Muscle of leg (tissue), 11 donors: ENCODE data around the gene FAHD1. TPM values are rescaled to one million over a fixed set of nuclear protein-coding genes. Genes with fewer than 3 reads are reported as not detected.

ENCODE experiments used
- DNase-seq: peaks from one replicate; pipeline ENCODE4 v3.0.0; 2013
- H3K27ac ChIP-seq: one replicate; pipeline ENCODE4 v1.5.1; 2013; ENCODE audit warnings: mild to moderate bottlenecking, low read length, control low read depth
- H3K27me3 ChIP-seq: one replicate; pipeline ENCODE4 v1.6.1; 2013; ENCODE audit warnings: low read length; ENCODE audit not compliant: control insufficient read depth, insufficient read depth
- H3K36me3 ChIP-seq: one replicate; pipeline ENCODE4 v1.6.1; 2013; ENCODE audit warnings: low read length; ENCODE audit not compliant: control insufficient read depth, insufficient read depth
- H3K4me1 ChIP-seq: one replicate; pipeline ENCODE4 v1.6.1; 2013; ENCODE audit warnings: low read length; ENCODE audit not compliant: control insufficient read depth, insufficient read depth
- H3K4me3 ChIP-seq: one replicate; pipeline ENCODE4 v1.5.1; 2013; ENCODE audit warnings: low read length, control low read depth
- H3K9me3 ChIP-seq: replicated peaks from 2 replicates; pipeline ENCODE4 v1.6.1; 2013; ENCODE audit warnings: low read depth, low read length; ENCODE audit not compliant: control insufficient read depth
- WGBS: methylation state at CpG from one replicate; pipeline ENCODE4 v1.1.5; 2013; ENCODE audit warnings: missing lambda C conversion rate; ENCODE audit not compliant: insufficient coverage; 5-methylcytosine and 5-hydroxymethylcytosine counted together
- polyA plus RNA-seq, 8 donors: library from polyadenylated mRNA; unstranded; fragments of 120-200 nt; gene quantifications; one replicate each; pipeline versions ENCODE4 v1.2.1 to v1.2.3, GENCODE V29; 2013; ENCODE audit warnings: inconsistent platforms in 1 of 8, low replicate concordance in 1 of 8; ENCODE audit not compliant: insufficient read length in 8 of 8, insufficient read depth in 1 of 8
- total RNA-seq: library from RNA; stranded (reverse); fragments of 120-200 nt; gene quantifications from one replicate; pipeline ENCODE4 v1.2.4, GENCODE V29; 2013

Gene FAHD1
- total and polyA plus RNA-seq, 9 donors, result 19.7 to 27.7 (median 22.6) TPM

GRCh38 chr16:1789643-1790045 is 37.4 kb upstream of the FAHD1 start:
- H3K36me3 ChIP-seq, result peaks cover 66% of the 10 kb centered on the region
- no peak overlapping the region for H3K27ac ChIP-seq
- H3K4me3 ChIP-seq, result no peak overlapping the region
- no peaks in the 10 kb centered on the region for H3K27me3 ChIP-seq
- H3K9me3 ChIP-seq, result no peaks in the 10 kb centered on the region
- WGBS, result 93% methylated on average over 7 of the region's 25 CpGs
- no peak for DNase-seq
- H3K4me1 ChIP-seq, result peaks cover 10% of the 10 kb centered on the region

GRCh38 chr16:1790261-1790610 is 36.8 kb upstream of the FAHD1 start:
- H3K4me1 ChIP-seq, result peaks cover 12% of the 10 kb centered on the region
- no peak overlapping the region for H3K4me3 ChIP-seq
- WGBS, result 84% methylated on average over 13 of the region's 15 CpGs
- no peak for DNase-seq
- H3K27ac ChIP-seq, result no peak overlapping the region
- peaks cover 63% of the 10 kb centered on the region for H3K36me3 ChIP-seq
- H3K9me3 ChIP-seq, result no peaks in the 10 kb centered on the region
- no peaks in the 10 kb centered on the region for H3K27me3 ChIP-seq

- Histone ChIP-seq H3K4me1 (peaks cover 12% of the 10 kb centered on the region), H3K27ac (no peak overlapping the region), H3K4me3 (no peak overlapping the region), H3K36me3 (peaks cover 58% of the 10 kb centered on the region), H3K27me3 (no peaks in the 10 kb centered on the region), H3K9me3 (no peaks in the 10 kb centered on the region)
- no peak for DNase-seq
- WGBS, result 93% methylated on average over 38 of the region's 44 CpGs
These were observed 36.3 kb upstream of the FAHD1 start for GRCh38 chr16:1790611-1791255.

- WGBS, result 91% methylated on average over 53 of the region's 53 CpGs
- Histone ChIP-seq H3K36me3 (peaks cover 52% of the 10 kb centered on the region), H3K27me3 (no peaks in the 10 kb centered on the region), H3K27ac (no peak overlapping the region), H3K4me1 (peaks cover 12% of the 10 kb centered on the region), H3K4me3 (no peak overlapping the region), H3K9me3 (no peaks in the 10 kb centered on the region)
- no peak for DNase-seq
These were observed 35.6 kb upstream of the FAHD1 start for GRCh38 chr16:1791256-1791942.

- no peaks in the 10 kb centered on the region for H3K9me3 ChIP-seq
- DNase-seq, result no peak
- peaks cover 12% of the 10 kb centered on the region for H3K4me1 ChIP-seq
- 77% methylated on average over 59 of the region's 59 CpGs for WGBS
- H3K36me3 ChIP-seq, result peaks cover 44% of the 10 kb centered on the region
- no peak overlapping the region for H3K27ac ChIP-seq
- no peaks in the 10 kb centered on the region for H3K27me3 ChIP-seq
- no peak overlapping the region for H3K4me3 ChIP-seq
These were observed 34.8 kb upstream of the FAHD1 start for GRCh38 chr16:1791943-1792812.

- Histone ChIP-seq H3K9me3 (peaks cover 2% of the 10 kb centered on the region), H3K27me3 (no peaks in the 10 kb centered on the region), H3K36me3 (peaks cover 37% of the 10 kb centered on the region), H3K4me3 (no peak overlapping the region), H3K27ac (no peak overlapping the region), H3K4me1 (peaks cover 12% of the 10 kb centered on the region)
- DNase-seq, result no peak
- WGBS, result 86% methylated on average over 23 of the region's 33 CpGs
These were observed 34.0 kb upstream of the FAHD1 start for GRCh38 chr16:1792836-1793577.

- no peak within 1 kb of the TSS for H3K4me3 ChIP-seq
- no peak for DNase-seq
- H3K9me3 ChIP-seq, result peaks cover 7% of the 10 kb centered on the region
- WGBS, result 45% methylated on average over 28 of the region's 28 CpGs
- peaks cover 30% of the 10 kb centered on the region for H3K36me3 ChIP-seq
- H3K27ac ChIP-seq, result no peak within 1 kb of the TSS
- H3K27me3 ChIP-seq, result no peaks in the 10 kb centered on the region
- peaks cover 12% of the 10 kb centered on the region for H3K4me1 ChIP-seq
These were observed 33.3 kb upstream of the FAHD1 start, which contains the start of gene IGFALS for GRCh38 chr16:1793578-1794220. TSS of gene IGFALS (minus strand) at chr16:1793705. CDS start at chr16:1793652, 53 bp downstream.

- Histone ChIP-seq H3K4me3 (no peak overlapping the region), H3K9me3 (peaks cover 12% of the 10 kb centered on the region), H3K27ac (no peak overlapping the region), H3K27me3 (no peaks in the 10 kb centered on the region), H3K36me3 (peaks cover 24% of the 10 kb centered on the region), H3K4me1 (peaks cover 12% of the 10 kb centered on the region)
- WGBS, result 47% methylated on average over 12 of the region's 18 CpGs
- DNase-seq, result no peak
These were observed 32.7 kb upstream of the FAHD1 start for GRCh38 chr16:1794221-1794871.
